Activated naive CD4-positive, alpha-beta T cell treated with anti-CD3 and anti-CD28 coated beads, Interleukin-2, amount 10 ng/mL, durations not matched to agents 7 days and 5 days (primary cell): ENCODE data around the gene ITIH1.
"Not testable (repeated sequence)": the region's sequence is repeated elsewhere in the genome, so short reads cannot be mapped to it uniquely, and the experiment has no call there.

Experiments
- CTCF ChIA-PET: fragments of 350-600 bp; sonication (Branson Sonifier 250); formaldehyde crosslinking; loops from one replicate; lab custom pipeline; 2021; ENCODE audit warnings: antibody characterized with exemption; lab: Charles Lee
- DNase-seq: peaks from one replicate; pipeline ENCODE4 v3.0.0-alpha.2; 2020
- H3K27ac Mint-ChIP-seq: one replicate; pipeline ENCODE4 v1.8.0; 2021; ENCODE audit warnings: mild to moderate bottlenecking, moderate library complexity, mixed read lengths
- H3K27me3 Mint-ChIP-seq: one replicate; pipeline ENCODE4 v1.8.0; 2021; ENCODE audit warnings: mild to moderate bottlenecking, mixed read lengths
- H3K36me3 Mint-ChIP-seq: one replicate; pipeline ENCODE4 v1.8.0; 2021; ENCODE audit warnings: mixed read lengths
- H3K4me1 Mint-ChIP-seq: one replicate; pipeline ENCODE4 v1.8.0; 2021; ENCODE audit warnings: mixed read lengths
- H3K4me3 Mint-ChIP-seq: one replicate; pipeline ENCODE4 v1.8.0; 2021; ENCODE audit warnings: mild to moderate bottlenecking, moderate library complexity, mixed read lengths
- H3K9me3 Mint-ChIP-seq: one replicate; pipeline ENCODE4 v1.8.0; 2021; ENCODE audit warnings: mixed read lengths

Gene ITIH1

DNA sequence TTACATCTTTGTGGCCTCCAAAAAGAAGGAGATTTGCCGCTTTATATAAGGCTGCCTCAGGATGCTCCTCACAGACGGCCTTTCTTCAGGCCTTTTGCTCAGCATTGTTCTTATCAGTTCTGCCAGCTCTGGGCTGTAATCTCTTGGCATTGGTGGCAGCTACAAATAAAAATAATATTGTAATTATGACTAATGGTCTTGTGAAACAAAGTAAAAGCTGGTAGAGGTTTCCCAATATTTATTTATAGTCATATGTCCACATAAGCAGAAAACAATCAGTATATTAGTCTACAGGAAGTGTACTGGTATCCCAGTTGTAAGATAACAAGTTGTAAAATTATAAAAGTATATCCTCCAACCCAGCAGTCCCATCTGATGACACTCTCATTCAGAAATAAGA, 13.9 kb upstream of the ITIH1 start:
- Mint-ChIP-seq H3K27ac (no peak overlapping the region), H3K4me3 (no peak overlapping the region), H3K9me3 (no peaks in the 10 kb centered on the region), H3K36me3 (peaks cover 50% of the 10 kb centered on the region), H3K4me1 (no peaks in the 10 kb centered on the region), H3K27me3 (no peaks in the 10 kb centered on the region)
- CTCF ChIA-PET: no interaction called here
- DNase-seq: no peak

DNA sequence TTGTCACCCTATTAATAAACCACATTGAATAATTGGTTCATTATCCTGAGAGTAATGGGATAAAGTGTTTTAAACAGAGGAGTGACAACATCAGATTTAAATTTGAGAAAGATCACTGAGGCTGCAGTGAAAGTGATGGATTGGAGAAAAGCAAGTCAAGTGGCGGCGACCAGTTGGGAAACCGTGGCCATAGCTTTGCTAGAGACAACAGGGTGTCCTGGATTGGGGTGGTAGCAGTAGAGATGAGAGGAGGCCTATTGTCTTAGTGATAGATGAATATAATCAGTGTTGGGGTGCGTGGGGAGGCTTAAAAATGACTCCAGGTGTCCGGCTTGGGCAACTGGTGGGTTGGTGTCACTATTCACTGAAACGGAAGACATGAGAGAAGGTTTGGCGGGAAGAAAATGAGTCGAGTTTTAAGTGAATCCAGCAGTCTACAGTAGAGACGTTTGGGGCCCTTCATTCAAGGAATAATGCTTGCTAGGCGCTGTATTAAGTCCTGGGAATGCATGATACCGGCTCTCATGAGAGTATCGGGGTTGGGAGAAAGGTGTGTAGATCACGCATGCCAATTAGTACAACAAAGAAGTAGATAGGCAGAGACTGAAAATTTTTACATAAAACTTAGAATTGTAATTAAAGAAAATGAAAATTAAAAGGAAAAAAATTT, 7.5 kb upstream of the ITIH1 start:
- DNase-seq: no peak
- CTCF ChIA-PET: interaction anchor here (0.8 kb wide), 1 partner anchor 69 kb away, joined by 3 read pairs; no protein-coding TSS in a partner anchor

DNA sequence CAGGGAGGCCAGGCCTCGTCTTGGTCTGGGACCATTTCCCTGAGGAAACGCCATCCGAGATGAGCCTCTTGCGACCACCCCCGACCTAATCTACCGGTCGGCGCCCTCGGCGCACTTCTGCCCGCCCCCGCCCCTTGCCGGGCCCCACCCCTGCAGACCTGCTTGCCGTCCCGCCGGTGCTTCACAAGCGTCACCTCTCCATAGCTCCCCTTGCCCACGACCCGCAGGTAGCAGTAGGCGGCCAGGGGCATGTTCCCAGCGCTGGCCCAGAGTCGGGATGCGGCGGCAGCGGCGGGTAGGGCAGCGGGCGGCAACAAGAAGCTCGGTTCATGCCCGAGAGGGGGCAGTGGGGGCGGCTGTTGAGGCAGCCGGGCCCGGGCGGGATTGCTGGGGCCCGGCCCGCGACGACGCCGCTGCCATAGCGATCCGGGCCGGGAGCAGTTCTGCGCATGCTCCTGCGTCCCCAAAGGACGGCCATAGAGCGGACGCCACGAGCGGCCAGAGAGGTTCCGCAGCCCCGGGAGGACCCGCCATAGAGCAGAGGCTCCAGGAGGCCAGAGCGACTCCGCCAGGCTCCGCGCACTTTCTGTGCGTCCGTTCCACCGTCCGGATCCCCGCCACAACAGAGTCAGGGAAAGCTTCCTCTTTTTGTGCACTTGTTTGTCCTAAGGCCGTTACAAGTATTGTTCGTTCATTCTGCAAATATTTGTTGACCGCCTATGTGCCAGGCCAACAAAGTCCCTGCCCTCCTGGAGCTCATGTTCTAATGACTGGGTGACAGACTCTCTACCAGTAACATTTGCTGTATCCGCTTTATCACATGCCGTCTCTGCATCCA, 6.7 kb upstream of the ITIH1 start, which contains the start of gene NEK4:
TSS of gene NEK4 (minus strand) at position 445 of the 838 bp plus-strand sequence. CDS start at position 251, 194 bp downstream.
- Mint-ChIP-seq H3K27me3 (peaks cover 5% of the 10 kb centered on the region), H3K27ac (peak within 1 kb of the TSS; percentile 86), H3K4me1 (peaks cover 23% of the 10 kb centered on the region), H3K36me3 (peaks cover 11% of the 10 kb centered on the region), H3K9me3 (no peaks in the 10 kb centered on the region), H3K4me3 (peak within 1 kb of the TSS; percentile 88)
- peak; percentile 91 for DNase-seq
- CTCF ChIA-PET: interaction anchor here (0.5 to 1.3 kb wide), 3 partner anchors 28 to 358 kb away, joined by 3 to 6 read pairs (median 3); no protein-coding TSS in a partner anchor

More for the DNA sequence above, 7.5 kb upstream of the ITIH1 start:
- no peaks in the 10 kb centered on the region for H3K9me3 Mint-ChIP-seq
- H3K36me3 Mint-ChIP-seq: peaks cover 16% of the 10 kb centered on the region
- no peaks in the 10 kb centered on the region for H3K27me3 Mint-ChIP-seq
- H3K27ac Mint-ChIP-seq: peak overlapping the region; percentile 46
- peak overlapping the region; percentile 88 for H3K4me3 Mint-ChIP-seq
- peaks cover 23% of the 10 kb centered on the region for H3K4me1 Mint-ChIP-seq

DNA sequence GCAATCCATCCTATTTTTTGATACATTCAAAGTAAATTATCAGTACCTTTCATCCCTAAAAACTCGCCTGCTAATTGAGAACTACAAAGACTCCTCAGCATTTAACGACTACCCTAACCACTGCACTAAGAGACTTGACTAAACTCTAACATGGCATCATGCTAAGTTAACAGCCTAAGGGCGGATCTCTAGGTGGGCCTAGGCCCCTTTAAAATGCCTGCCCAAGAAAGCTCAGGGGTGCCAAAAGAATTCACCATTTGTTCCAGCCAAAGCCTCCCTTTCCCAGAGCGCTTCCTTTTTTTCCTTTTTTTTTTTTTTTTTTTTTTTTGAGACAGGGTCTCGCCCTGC, 6.1 kb upstream of the ITIH1 start:
- CTCF ChIA-PET: interaction anchor here (1.3 kb wide), 2 partner anchors 28 to 37 kb away, joined by 3 to 6 read pairs; no protein-coding TSS in a partner anchor
- Mint-ChIP-seq H3K36me3 (peaks cover 8% of the 10 kb centered on the region), H3K4me3 (peak overlapping the region; percentile 88)

DNA sequence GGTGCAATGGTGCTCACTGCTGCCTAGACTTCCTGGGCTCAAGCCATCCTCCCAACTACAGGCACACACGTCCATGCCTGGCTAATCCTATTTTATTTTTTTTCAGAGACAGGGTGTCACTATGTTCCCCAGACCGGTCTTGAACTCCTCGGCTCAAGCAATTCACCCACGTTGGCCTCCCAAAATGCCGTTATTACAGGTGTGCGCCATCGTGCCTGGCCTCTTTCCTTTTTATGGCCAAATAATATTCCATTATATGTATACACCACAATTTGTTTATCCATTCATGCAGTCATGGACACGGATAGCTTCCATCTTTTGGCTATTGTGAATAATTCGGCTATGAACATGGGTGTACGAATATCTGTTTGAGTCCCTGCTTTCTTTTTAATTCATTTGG, 5.7 kb upstream of the ITIH1 start:
- CTCF ChIA-PET: interaction anchor here (1.3 kb wide), 2 partner anchors 27 to 37 kb away, joined by 3 to 6 read pairs; no protein-coding TSS in a partner anchor

More for the DNA sequence above, 6.1 kb upstream of the ITIH1 start:
- peaks cover 23% of the 10 kb centered on the region for H3K4me1 Mint-ChIP-seq
- H3K27me3 Mint-ChIP-seq: peaks cover 11% of the 10 kb centered on the region
- no peaks in the 10 kb centered on the region for H3K9me3 Mint-ChIP-seq
- H3K27ac Mint-ChIP-seq: peak overlapping the region; percentile 86
- no peak for DNase-seq

DNA sequence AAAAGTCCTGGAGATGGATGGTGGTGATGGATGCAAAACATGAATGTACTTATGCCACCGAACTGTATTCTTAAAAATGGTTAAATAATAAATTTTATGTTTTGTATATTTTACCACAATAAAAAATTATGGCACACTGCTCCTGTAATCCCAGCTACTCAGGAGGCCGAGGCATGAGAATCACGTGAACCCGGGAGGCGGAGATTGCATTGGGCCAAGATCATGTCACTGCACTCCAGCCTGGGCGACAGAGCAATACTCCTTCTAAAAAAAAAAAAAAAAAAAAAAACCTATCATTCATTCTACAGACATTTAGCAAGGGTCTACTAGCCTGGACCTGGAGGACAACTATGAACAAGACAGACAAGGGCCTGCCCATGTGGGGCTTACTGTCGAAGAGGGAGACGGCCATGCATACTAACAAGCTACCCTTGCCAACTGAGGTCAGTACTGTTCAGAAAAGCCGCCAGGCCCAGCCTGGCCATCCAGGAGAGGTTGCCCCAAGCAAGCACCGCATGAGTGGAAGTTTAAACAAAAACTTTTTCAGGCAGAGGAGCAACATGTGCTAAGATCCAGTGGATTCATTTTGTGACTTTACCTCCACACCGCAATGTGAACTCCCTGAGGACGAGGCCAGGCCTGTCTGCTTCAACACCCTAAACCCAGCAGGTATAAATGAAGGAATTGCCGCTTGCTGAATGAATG, 3.9 kb upstream of the ITIH1 start:
- Mint-ChIP-seq H3K4me1 (peaks cover 25% of the 10 kb centered on the region), H3K36me3 (peaks cover 4% of the 10 kb centered on the region), H3K27me3 (peaks cover 19% of the 10 kb centered on the region), H3K27ac (no peak overlapping the region), H3K4me3 (no peak overlapping the region), H3K9me3 (no peaks in the 10 kb centered on the region)
- CTCF ChIA-PET: no interaction called here
- DNase-seq: no peak

More for the DNA sequence above, 5.7 kb upstream of the ITIH1 start:
- H3K4me3 Mint-ChIP-seq: peak overlapping the region; percentile 88
- peaks cover 8% of the 10 kb centered on the region for H3K36me3 Mint-ChIP-seq
- peak overlapping the region; percentile 37 for H3K27ac Mint-ChIP-seq
- peaks cover 15% of the 10 kb centered on the region for H3K27me3 Mint-ChIP-seq
- no peaks in the 10 kb centered on the region for H3K9me3 Mint-ChIP-seq
- no peak for DNase-seq
- peaks cover 23% of the 10 kb centered on the region for H3K4me1 Mint-ChIP-seq

DNA sequence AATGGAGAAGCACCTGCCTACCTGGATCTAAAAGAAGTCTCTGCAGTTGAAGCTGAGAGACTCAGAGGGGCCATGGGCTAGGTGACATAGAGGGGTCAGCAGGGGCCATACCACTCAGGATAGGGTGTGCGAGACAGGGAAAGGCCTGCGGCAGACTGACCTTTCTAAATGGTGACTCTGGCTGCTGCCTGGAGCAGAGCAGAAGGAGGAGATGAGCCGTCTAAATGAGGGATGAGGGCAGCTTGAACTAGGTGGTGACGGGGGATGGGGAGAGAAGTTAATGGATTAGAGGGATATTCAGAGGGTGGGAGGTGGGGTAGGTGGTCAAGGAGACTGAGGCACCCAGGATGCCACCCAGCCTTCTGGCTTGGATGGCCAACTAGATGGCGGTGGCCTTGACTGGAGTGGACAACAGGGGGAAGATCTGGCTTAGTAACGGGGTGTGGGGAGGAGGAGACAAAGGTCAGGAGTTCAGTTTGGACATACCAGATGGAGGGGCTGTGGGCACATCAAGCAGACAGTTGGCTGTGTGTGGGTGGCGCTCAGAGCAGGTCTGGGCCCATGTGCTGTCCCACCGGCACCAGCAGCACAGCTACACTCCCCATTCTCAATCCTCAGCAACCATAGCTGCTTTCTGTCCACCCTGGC, 3.2 kb upstream of the ITIH1 start:
- H3K27ac Mint-ChIP-seq: no peak overlapping the region
- H3K9me3 Mint-ChIP-seq: no peaks in the 10 kb centered on the region
- peaks cover 26% of the 10 kb centered on the region for H3K27me3 Mint-ChIP-seq
- peaks cover 3% of the 10 kb centered on the region for H3K36me3 Mint-ChIP-seq
- peaks cover 24% of the 10 kb centered on the region for H3K4me1 Mint-ChIP-seq
- DNase-seq: no peak
- no peak overlapping the region for H3K4me3 Mint-ChIP-seq
- CTCF ChIA-PET: no interaction called here

DNA sequence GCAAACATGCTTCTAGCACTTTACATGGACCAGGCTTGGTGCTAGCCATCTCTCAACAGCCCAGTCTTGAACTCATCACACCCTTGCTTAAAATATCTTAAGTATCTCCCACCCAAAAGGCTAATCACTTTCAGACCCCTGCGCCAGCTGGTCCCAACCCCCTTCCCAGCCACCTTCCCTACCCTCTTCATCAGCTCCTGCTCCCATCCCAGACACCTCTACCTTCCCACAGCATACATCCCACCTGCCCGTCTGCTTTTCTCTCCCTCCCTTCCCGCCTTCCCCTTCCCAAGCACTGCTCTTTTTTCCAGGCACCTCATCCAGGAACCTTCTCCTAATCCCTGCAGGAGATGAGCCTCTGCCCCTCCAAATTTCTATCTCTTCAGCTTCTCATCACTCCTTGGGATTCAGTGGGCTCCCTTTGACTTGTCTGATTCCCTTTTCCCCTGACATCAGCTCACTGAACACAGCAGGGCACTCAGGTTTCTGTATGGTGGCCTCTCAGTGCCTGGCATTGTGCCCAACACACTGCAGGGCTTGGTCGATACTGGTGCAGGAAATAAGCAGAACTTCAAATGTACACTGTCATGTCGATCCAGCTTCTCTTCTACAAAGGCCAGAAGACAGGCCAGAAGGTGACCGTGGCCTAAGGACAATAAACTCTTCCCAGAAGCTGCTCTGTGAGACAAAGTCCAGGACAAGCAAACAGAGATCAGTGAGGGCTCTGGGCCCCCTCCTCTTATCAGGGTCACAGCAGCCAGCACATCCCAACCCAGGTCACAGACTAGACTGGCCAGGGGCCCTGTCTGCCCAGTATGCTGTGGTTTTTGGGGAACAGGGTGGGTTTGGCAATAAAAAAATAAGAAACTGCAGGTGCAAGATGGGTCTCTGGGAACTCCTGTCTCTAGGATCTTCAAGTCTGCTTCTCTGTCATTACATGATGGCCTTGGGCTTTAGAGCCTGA, 2.2 kb upstream of the ITIH1 start:
- peaks cover 36% of the 10 kb centered on the region for H3K27me3 Mint-ChIP-seq
- DNase-seq: no peak
- H3K27ac Mint-ChIP-seq: no peak overlapping the region
- no peaks in the 10 kb centered on the region for H3K36me3 Mint-ChIP-seq
- CTCF ChIA-PET: no interaction called here
- no peaks in the 10 kb centered on the region for H3K9me3 Mint-ChIP-seq
- peaks cover 14% of the 10 kb centered on the region for H3K4me1 Mint-ChIP-seq
- H3K4me3 Mint-ChIP-seq: no peak overlapping the region

DNA sequence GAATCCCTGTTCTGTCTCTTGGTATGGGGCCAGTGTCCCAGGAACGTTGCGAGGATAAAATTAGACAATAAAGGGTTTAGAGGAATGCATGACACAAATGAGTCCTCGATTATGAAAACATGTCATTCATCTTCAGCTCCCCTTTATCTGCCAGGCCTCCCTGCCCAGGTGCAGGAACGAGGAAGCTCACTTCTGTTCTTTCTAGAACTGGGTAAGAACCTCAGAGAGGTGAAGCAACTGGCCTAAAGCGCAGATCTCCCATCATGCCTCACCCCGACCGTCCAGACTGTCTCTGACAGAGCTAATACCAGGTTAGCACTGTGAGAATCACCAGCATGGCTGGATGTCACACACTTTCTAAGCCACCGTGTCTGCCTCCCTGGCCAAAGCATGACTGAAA, 1.5 kb upstream of the ITIH1 start:
- Mint-ChIP-seq H3K9me3 (no peaks in the 10 kb centered on the region), H3K36me3 (no peaks in the 10 kb centered on the region), H3K27me3 (peaks cover 43% of the 10 kb centered on the region), H3K27ac (no peak overlapping the region), H3K4me3 (no peak overlapping the region), H3K4me1 (peaks cover 13% of the 10 kb centered on the region)
- CTCF ChIA-PET: interaction anchor here (0.6 kb wide), 1 partner anchor 306 kb away, joined by 3 read pairs; no protein-coding TSS in a partner anchor
- DNase-seq: no peak

DNA sequence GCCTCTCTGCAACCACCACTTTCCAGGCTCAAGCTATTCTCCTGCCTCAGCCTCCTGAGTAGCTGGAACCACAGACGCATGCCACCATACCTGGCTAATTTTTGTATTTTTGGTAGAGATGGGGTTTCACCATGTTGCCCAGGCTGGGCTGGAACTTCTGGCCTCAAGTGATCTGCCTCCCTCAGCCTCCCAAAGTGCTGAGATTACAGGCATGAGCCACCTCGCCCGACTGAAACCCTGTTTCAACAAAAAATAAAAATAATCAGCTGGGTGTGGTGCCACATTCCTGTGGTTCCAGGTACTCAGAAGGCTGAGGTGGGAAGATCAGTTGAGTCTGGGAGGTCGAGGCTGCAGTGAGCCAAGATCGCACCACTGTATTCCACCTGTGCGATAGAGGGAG, 913 bp upstream of the ITIH1 start:
- CTCF ChIA-PET: interaction anchor here (0.6 kb wide), 1 partner anchor 307 kb away, joined by 3 read pairs; no protein-coding TSS in a partner anchor
- not testable (repeated sequence) for H3K27ac Mint-ChIP-seq, DNase-seq, H3K4me3 Mint-ChIP-seq, H3K4me1 Mint-ChIP-seq, H3K9me3 Mint-ChIP-seq, H3K36me3 Mint-ChIP-seq
- peaks cover 49% of the 10 kb centered on the region for H3K27me3 Mint-ChIP-seq

DNA sequence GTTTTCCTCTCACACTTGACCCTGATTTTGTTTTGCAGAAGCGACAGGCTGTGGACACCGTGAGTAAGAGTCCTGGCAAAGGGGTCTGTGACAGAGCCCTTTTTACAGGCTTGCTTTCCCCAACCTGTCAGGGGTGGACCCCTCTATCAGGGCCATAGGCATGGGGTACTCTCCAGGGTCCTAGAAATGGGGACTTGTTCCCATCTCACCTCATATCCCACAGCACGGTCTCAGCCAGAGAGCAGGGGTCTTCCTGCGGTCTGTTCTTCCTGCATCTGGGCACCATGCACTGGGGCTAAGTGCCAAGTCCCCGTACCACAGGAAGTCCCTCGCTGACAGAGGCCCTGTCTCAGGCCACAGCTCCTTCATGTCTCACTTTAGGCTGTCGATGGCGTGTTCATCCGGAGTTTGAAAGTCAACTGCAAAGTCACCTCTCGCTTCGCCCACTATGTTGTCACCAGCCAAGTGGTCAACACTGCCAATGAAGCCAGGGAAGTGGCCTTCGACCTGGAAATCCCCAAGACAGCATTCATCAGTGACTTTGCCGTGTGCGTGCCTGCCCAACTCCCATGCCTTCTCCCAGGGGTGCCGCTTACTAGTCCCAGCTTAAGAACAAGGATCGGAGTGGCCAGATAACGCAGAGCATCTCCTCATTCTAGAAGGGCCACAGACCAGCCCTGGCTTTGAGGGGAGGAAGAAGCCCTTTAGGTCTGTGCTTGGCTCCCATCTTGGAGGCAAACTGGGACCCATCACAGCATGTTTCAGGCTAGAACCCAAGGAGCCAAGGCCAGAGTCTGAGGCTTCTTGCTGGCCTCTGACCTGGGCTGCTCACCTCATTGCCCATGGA, 783 bp downstream of the ITIH1 start:
- no peaks in the 10 kb centered on the region for H3K9me3 Mint-ChIP-seq
- no peak for DNase-seq
- no peaks in the 10 kb centered on the region for H3K36me3 Mint-ChIP-seq
- H3K4me3 Mint-ChIP-seq: no peak overlapping the region
- no peak overlapping the region for H3K27ac Mint-ChIP-seq
- H3K4me1 Mint-ChIP-seq: peaks cover 2% of the 10 kb centered on the region
- H3K27me3 Mint-ChIP-seq: peaks cover 66% of the 10 kb centered on the region
- CTCF ChIA-PET: no interaction called here
